ENCODE measurements around the gene PSD.

GRCh38 chr10:102425444-102425843 is 6.9 kb upstream of the PSD start:
- TF ChIP-seq ELF4 (IDR thresholded peaks at IDR 0.05) (no peak), HDGF (IDR thresholded peaks at IDR 0.05; ENCODE audit: borderline replicate concordance) (no peak), TARDBP (IDR thresholded peaks at IDR 0.05) (no peak), ARNT (IDR thresholded peaks at IDR 0.05) (no peak), NFRKB (IDR thresholded peaks at IDR 0.05) (no peak), SP1 (IDR thresholded peaks at IDR 0.05) (no peak), BHLHE40 (IDR thresholded peaks at IDR 0.05; ENCODE audit: borderline replicate concordance) (no peak), FOXK2 (IDR thresholded peaks at IDR 0.05) (no peak), FOXA1 (IDR thresholded peaks at IDR 0.05) (no peak), L3MBTL2 (conservative IDR thresholded peaks at IDR 0.05) (no peak), PKNOX1 (IDR thresholded peaks at IDR 0.05) (no peak), FOXM1 (IDR thresholded peaks at IDR 0.05; ENCODE audit: borderline replicate concordance) (no peak)
